ENCODE results near the gene RDH5. TPM values are rescaled to one million over a fixed set of nuclear protein-coding genes. Genes with fewer than 3 reads are reported as not detected.

The RDH5 gene
- total RNA-seq, 1 donor: 32.2 TPM

DNA sequence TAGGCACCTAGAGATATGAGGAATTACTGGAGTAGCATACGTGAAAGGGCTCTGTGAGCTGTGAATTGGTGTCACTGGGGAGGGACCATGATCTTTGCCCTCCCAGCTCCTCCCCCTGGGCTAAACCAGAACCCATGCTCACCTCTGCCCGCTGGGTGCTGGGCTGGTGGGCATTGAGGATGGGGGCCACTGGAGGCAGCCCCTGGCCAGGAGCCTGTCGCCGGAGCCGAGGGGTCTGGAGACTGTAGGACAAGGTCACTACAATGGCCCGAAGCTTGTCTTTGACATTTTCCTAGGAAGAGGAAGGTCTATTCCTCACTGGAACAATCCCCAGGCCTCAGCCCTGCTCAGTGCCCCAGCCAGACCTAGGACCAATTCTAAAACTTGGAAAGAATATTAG, 24.1 kb upstream of the RDH5 start:
- Histone ChIP-seq H3K4me2 (ENCODE audit: insufficient read depth, low read length) (no peak overlapping the region), H3K27ac (ENCODE audit: low read depth, low read length) (no peak overlapping the region), H3K4me3 (ENCODE audit: insufficient read depth, low read length) (no peak overlapping the region), H3K79me2 (ENCODE audit: insufficient read depth, low read length) (peaks cover 24% of the 10 kb centered on the region), H4K20me1 (ENCODE audit: insufficient read depth, low read length) (peaks cover 19% of the 10 kb centered on the region), H3K4me1 (ENCODE audit: insufficient read depth, low read length) (peaks cover 4% of the 10 kb centered on the region), H3K27me3 (ENCODE audit: insufficient read depth, low read length) (no peaks in the 10 kb centered on the region), H3K36me3 (ENCODE audit: insufficient read depth, low read length) (peaks cover 88% of the 10 kb centered on the region), H3K9me3 (ENCODE audit: low read depth, low read length) (no peaks in the 10 kb centered on the region), H2AFZ (ENCODE audit: low read length) (no peak overlapping the region)
- TF ChIP-seq, protein P1, sequence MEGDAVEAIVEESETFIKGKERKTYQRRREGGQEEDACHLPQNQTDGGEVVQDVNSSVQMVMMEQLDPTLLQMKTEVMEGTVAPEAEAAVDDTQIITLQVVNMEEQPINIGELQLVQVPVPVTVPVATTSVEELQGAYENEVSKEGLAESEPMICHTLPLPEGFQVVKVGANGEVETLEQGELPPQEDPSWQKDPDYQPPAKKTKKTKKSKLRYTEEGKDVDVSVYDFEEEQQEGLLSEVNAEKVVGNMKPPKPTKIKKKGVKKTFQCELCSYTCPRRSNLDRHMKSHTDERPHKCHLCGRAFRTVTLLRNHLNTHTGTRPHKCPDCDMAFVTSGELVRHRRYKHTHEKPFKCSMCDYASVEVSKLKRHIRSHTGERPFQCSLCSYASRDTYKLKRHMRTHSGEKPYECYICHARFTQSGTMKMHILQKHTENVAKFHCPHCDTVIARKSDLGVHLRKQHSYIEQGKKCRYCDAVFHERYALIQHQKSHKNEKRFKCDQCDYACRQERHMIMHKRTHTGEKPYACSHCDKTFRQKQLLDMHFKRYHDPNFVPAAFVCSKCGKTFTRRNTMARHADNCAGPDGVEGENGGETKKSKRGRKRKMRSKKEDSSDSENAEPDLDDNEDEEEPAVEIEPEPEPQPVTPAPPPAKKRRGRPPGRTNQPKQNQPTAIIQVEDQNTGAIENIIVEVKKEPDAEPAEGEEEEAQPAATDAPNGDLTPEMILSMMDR (IDR thresholded peaks at IDR 0.05; ENCODE audit: extremely low read depth, low read depth, low read length): no peak
- DNase-seq (ENCODE audit: insufficient read length, low spot score, missing footprints): peak; percentile 23

DNA sequence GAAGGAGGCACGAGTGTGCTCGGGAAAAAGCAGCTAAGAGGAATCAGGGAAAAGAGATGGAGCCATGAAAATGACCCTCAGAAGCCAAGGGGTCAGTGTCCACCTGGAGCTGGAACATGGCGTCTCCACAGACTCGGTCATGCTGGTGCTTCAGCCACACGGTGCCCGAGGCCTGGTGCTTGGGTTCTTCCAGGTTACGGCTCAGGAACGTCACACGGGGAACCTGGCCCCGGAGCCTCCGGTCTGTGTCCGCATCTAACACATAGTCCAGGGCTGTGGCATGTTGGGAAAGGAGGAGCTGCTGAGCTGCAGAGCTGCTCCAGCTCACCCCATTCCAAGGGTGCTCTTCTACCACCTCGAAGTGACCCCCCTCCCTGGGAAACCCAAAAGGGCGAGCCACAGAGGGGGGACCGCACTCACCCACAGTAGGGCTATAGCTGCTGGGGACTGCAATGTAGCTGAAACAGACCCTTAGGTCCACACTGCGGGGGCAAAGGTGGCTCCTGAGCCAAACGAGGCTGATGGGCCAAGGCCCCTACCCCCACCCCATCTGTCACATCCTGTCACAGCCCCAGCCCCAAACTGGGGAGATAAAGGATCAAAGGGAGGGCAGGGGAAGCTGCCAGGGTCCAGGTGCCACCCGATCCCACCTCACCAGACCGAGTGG, 23.3 kb upstream of the RDH5 start:
- Histone ChIP-seq H3K9me3 (ENCODE audit: low read depth, low read length) (no peaks in the 10 kb centered on the region), H3K79me2 (ENCODE audit: insufficient read depth, low read length) (peaks cover 29% of the 10 kb centered on the region), H3K4me1 (ENCODE audit: insufficient read depth, low read length) (peaks cover 4% of the 10 kb centered on the region), H3K4me3 (ENCODE audit: insufficient read depth, low read length) (no peak overlapping the region), H4K20me1 (ENCODE audit: insufficient read depth, low read length) (peaks cover 20% of the 10 kb centered on the region), H3K4me2 (ENCODE audit: insufficient read depth, low read length) (no peak overlapping the region), H3K27me3 (ENCODE audit: insufficient read depth, low read length) (no peaks in the 10 kb centered on the region), H3K36me3 (ENCODE audit: insufficient read depth, low read length) (peaks cover 84% of the 10 kb centered on the region), H2AFZ (ENCODE audit: low read length) (no peak overlapping the region), H3K27ac (ENCODE audit: low read depth, low read length) (no peak overlapping the region)
- DNase-seq (ENCODE audit: insufficient read length, low spot score, missing footprints): peak; percentile 21
- TF ChIP-seq, protein P1 (IDR thresholded peaks at IDR 0.05; ENCODE audit: extremely low read depth, low read depth, low read length): no peak

DNA sequence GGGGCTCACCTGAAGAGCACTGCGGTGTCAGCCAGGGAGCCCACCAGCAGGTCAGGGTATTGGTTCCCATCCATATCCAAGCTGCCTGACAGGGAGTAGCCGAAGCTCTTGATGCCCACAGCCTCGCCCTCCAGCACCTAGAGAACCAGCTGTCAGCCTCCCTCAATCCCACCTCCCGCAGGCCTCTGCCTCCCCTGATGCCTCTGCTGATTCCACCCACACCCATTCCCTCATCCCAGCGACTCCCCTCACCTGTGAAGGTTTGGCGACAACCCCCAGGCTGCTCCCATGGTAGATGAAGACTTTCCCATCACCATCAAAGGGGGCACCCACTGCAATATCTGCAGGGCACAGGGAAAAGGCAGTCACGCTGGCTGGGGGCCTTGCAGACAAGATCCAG, 22.5 kb upstream of the RDH5 start:
- H3K27me3 ChIP-seq (ENCODE audit: insufficient read depth, low read length): no peaks in the 10 kb centered on the region
- H4K20me1 ChIP-seq (ENCODE audit: insufficient read depth, low read length): peaks cover 23% of the 10 kb centered on the region
- H3K9me3 ChIP-seq (ENCODE audit: low read depth, low read length): no peaks in the 10 kb centered on the region
- no peak overlapping the region for H3K4me2 ChIP-seq (ENCODE audit: insufficient read depth, low read length)
- no peak overlapping the region for H3K4me3 ChIP-seq (ENCODE audit: insufficient read depth, low read length)
- DNase-seq (ENCODE audit: insufficient read length, low spot score, missing footprints): peak; percentile 66
- TF ChIP-seq, protein P1 (IDR thresholded peaks at IDR 0.05; ENCODE audit: extremely low read depth, low read depth, low read length): no peak
- H3K4me1 ChIP-seq (ENCODE audit: insufficient read depth, low read length): peaks cover 4% of the 10 kb centered on the region
- H2AFZ ChIP-seq (ENCODE audit: low read length): no peak overlapping the region
- no peak overlapping the region for H3K27ac ChIP-seq (ENCODE audit: low read depth, low read length)
- H3K79me2 ChIP-seq (ENCODE audit: insufficient read depth, low read length): peaks cover 33% of the 10 kb centered on the region
- H3K36me3 ChIP-seq (ENCODE audit: insufficient read depth, low read length): peaks cover 76% of the 10 kb centered on the region

DNA sequence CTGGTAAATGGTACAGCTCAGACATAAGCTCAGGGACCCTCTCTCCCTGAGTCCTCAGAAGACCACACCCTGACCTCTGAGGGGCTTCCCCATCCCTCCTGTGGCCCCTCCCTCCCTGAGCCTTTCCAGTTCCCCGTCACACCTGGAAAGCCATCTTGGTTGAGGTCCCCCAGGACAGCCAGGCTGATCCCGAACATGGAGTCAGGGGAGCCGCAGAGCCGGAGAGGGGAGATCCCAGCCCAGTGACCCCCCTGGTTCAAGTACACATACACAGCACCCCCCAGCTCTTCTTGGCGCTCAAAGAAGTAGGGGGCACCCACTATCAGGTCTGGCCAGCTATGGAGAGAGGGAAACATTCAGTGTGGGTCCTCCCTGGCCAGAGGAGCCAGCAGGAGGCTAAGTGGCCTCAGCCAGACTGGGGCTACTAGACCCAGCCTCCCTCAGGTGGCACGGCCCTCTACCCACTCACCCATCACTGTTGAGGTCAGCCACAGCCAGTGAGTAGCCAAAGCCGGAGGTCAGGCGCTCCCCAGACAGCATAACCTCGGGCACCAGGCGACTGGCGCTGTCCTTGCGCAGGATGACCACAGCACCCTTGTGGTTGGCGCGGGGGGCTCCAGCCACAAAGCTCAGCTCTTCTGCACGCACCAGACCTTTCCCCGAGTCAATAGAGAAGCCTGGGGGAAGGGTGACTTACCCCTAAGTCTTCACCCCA, 21.8 kb upstream of the RDH5 start:
- DNase-seq (ENCODE audit: insufficient read length, low spot score, missing footprints): peak; percentile 43
- Histone ChIP-seq H3K36me3 (ENCODE audit: insufficient read depth, low read length) (peaks cover 69% of the 10 kb centered on the region), H3K4me3 (ENCODE audit: insufficient read depth, low read length) (no peak overlapping the region), H2AFZ (ENCODE audit: low read length) (no peak overlapping the region), H3K79me2 (ENCODE audit: insufficient read depth, low read length) (peaks cover 40% of the 10 kb centered on the region), H3K27me3 (ENCODE audit: insufficient read depth, low read length) (no peaks in the 10 kb centered on the region), H3K9me3 (ENCODE audit: low read depth, low read length) (no peaks in the 10 kb centered on the region), H3K4me1 (ENCODE audit: insufficient read depth, low read length) (peaks cover 7% of the 10 kb centered on the region), H3K27ac (ENCODE audit: low read depth, low read length) (no peak overlapping the region), H4K20me1 (ENCODE audit: insufficient read depth, low read length) (peaks cover 30% of the 10 kb centered on the region), H3K4me2 (ENCODE audit: insufficient read depth, low read length) (no peak overlapping the region)
- TF ChIP-seq, protein P1 (IDR thresholded peaks at IDR 0.05; ENCODE audit: extremely low read depth, low read depth, low read length): no peak
